ENCODE results near the gene PHYKPL.
"Not testable (repeated sequence)": the region's sequence is repeated elsewhere in the genome, so short reads cannot be mapped to it uniquely, and the experiment has no call there.

PHYKPL gene

GRCh38 chr5:178239626-178240301 lies 7.2 kb upstream of the PHYKPL start:
- not testable (repeated sequence) for DNase-seq (ENCODE audit: low read depth)

- DNase-seq (ENCODE audit: low read depth): no peak
Observed at GRCh38 chr5:178238711-178239592, 6.3 kb upstream of the PHYKPL start.

- DNase-seq (ENCODE audit: low read depth): no peak
Observed at GRCh38 chr5:178238313-178238635, 5.7 kb upstream of the PHYKPL start.

GRCh38 chr5:178237431-178238312 lies 5.1 kb upstream of the PHYKPL start:
- DNase-seq (ENCODE audit: low read depth): no peak

- no peak for DNase-seq (ENCODE audit: low read depth)
Observed at GRCh38 chr5:178236679-178237078, 4.1 kb upstream of the PHYKPL start.

GRCh38 chr5:178236126-178236525 lies 3.5 kb upstream of the PHYKPL start:
- no peak for DNase-seq (ENCODE audit: low read depth)

GRCh38 chr5:178235588-178235974 lies 3.0 kb upstream of the PHYKPL start:
- DNase-seq (ENCODE audit: low read depth): no peak

GRCh38 chr5:178234750-178235587 lies 2.4 kb upstream of the PHYKPL start:
- DNase-seq (ENCODE audit: low read depth): peak; percentile 52

- no peak for DNase-seq (ENCODE audit: low read depth)
Observed at GRCh38 chr5:178234121-178234749, 1.6 kb upstream of the PHYKPL start.

GRCh38 chr5:178232920-178233429 lies 373 bp upstream of the PHYKPL start:
- no peak for DNase-seq (ENCODE audit: low read depth)

GRCh38 chr5:178231539-178232123 lies 971 bp downstream of the PHYKPL start:
- DNase-seq (ENCODE audit: low read depth): no peak

- DNase-seq (ENCODE audit: low read depth): no peak
Observed at GRCh38 chr5:178230879-178231538, 1.6 kb downstream of the PHYKPL start.

- no peak for DNase-seq (ENCODE audit: low read depth)
Observed at GRCh38 chr5:178229861-178230260, 2.7 kb downstream of the PHYKPL start.

- DNase-seq (ENCODE audit: low read depth): not testable (repeated sequence)
Observed at GRCh38 chr5:178229111-178229510, 3.5 kb downstream of the PHYKPL start.

- no peak for DNase-seq (ENCODE audit: low read depth)
Observed at GRCh38 chr5:178228609-178229008, 4.0 kb downstream of the PHYKPL start.

GRCh38 chr5:178227929-178228328 lies 4.7 kb downstream of the PHYKPL start:
- no peak for DNase-seq (ENCODE audit: low read depth)

GRCh38 chr5:178227138-178227659 lies 5.4 kb downstream of the PHYKPL start:
- DNase-seq (ENCODE audit: low read depth): no peak

- no peak for DNase-seq (ENCODE audit: low read depth)
Observed at GRCh38 chr5:178225174-178225573, 7.4 kb downstream of the PHYKPL start.

- no peak for DNase-seq (ENCODE audit: low read depth)
Observed at GRCh38 chr5:178224403-178224802, 8.2 kb downstream of the PHYKPL start.
